HepG2 (cell line): ENCODE data around the gene XPO1. TPM values are rescaled to one million over a fixed set of nuclear protein-coding genes. Genes with fewer than 3 reads are reported as not detected.

Experiments
- ARID4A ChIP-seq: sonication (generic); formaldehyde crosslinking; IDR thresholded peaks from 2 replicates; pipeline ENCODE4 v1.5.0; 2020; ENCODE audit warnings: mild to moderate bottlenecking, missing genetic modification reagents, borderline replicate concordance
- BRCA1 ChIP-seq: sonication (generic); formaldehyde crosslinking; IDR thresholded peaks from 2 replicates; pipeline ENCODE4 v1.4.0; 2020; ENCODE audit warnings: missing genetic modification reagents
- EP300 ChIP-seq, 3 experiments: sonication (generic) in 1 of 3; formaldehyde crosslinking in 1 of 3; IDR thresholded peaks; 2 replicates each; pipeline versions ENCODE4 v1.5.1 to v1.6.1; 2011 to 2020; ENCODE audit warnings: low read depth in 2 of 3, low read length in 2 of 3, borderline replicate concordance in 1 of 3, improper control_type of control experiment in 1 of 3, mild to moderate bottlenecking in 1 of 3, missing genetic modification reagents in 1 of 3, moderate library complexity in 1 of 3
- IRF1 ChIP-seq: sonication (generic); formaldehyde crosslinking; IDR thresholded peaks from 2 replicates; pipeline ENCODE4 v1.4.0; 2020; ENCODE audit warnings: low read depth, mild to moderate bottlenecking, missing genetic modification reagents
- MLXIP ChIP-seq: sonication (generic); formaldehyde crosslinking; IDR thresholded peaks from 2 replicates; pipeline ENCODE4 v1.9.0; 2021; ENCODE audit warnings: missing genetic modification reagents, borderline replicate concordance
- NFE2L1 ChIP-seq: sonication (generic); formaldehyde crosslinking; IDR thresholded peaks from 2 replicates; pipeline ENCODE4 v1.4.0; 2020; ENCODE audit warnings: missing genetic modification reagents, mild to moderate bottlenecking, borderline replicate concordance
- PITX1 ChIP-seq: sonication (generic); formaldehyde crosslinking; IDR thresholded peaks from 2 replicates; pipeline ENCODE4 v1.5.1; 2020; ENCODE audit warnings: mild to moderate bottlenecking, missing genetic modification reagents
- PRPF4 ChIP-seq: fragments of 200-400 bp; formaldehyde crosslinking; IDR thresholded peaks from 2 replicates; pipeline ENCODE4 v1.6.1; 2016; ENCODE audit warnings: low read length, low read depth; ENCODE audit not compliant: poor library complexity, severe bottlenecking
- REXO4 ChIP-seq: sonication (generic); formaldehyde crosslinking; IDR thresholded peaks from 2 replicates; pipeline ENCODE4 v1.8.0; 2022; ENCODE audit warnings: missing genetic modification reagents, mild to moderate bottlenecking, borderline replicate concordance
- THRA ChIP-seq: sonication (generic); formaldehyde crosslinking; IDR thresholded peaks from 2 replicates; pipeline ENCODE4 v1.4.0; 2020; ENCODE audit warnings: missing genetic modification reagents, borderline replicate concordance
- ZBTB38 ChIP-seq: sonication (generic); formaldehyde crosslinking; IDR thresholded peaks from 2 replicates; pipeline ENCODE4 v1.5.1; 2020; ENCODE audit warnings: mild to moderate bottlenecking, missing genetic modification reagents
- ZFP41 ChIP-seq: sonication (generic); formaldehyde crosslinking; IDR thresholded peaks from 2 replicates; pipeline ENCODE4 v1.4.0; 2020; ENCODE audit warnings: mild to moderate bottlenecking, missing genetic modification reagents, borderline replicate concordance
- ZNF292 ChIP-seq: sonication (generic); formaldehyde crosslinking; IDR thresholded peaks from 2 replicates; pipeline ENCODE4 v1.8.1; 2022; ENCODE audit warnings: mild to moderate bottlenecking, low read depth, missing genetic modification reagents, borderline replicate concordance
- ZNF337 ChIP-seq: sonication (generic); formaldehyde crosslinking; IDR thresholded peaks from 2 replicates; pipeline ENCODE4 v1.5.1; 2020; ENCODE audit warnings: missing genetic modification reagents, low read depth, mild to moderate bottlenecking, borderline replicate concordance
- ZNF746 ChIP-seq: sonication (generic); formaldehyde crosslinking; IDR thresholded peaks from 2 replicates; pipeline ENCODE4 v1.8.0; 2022; ENCODE audit warnings: mild to moderate bottlenecking, missing genetic modification reagents
- polyA plus RNA-seq, 8 experiments: library from polyadenylated mRNA; depleted of rRNA in 3 of 8; stranded (reverse) in 7 of 8; unstranded in 1 of 8; fragments of >200 nt; fragmentation: Illumina TruSeq in 4 of 8; extraction: Trizol in 4 of 8; gene quantifications; 2 replicates each; pipeline versions ENCODE4 v1.2.1 to v1.2.3, GENCODE V29; 2011 to 2016; ENCODE audit warnings: low read depth in 4 of 8, missing spikeins in 1 of 8, mixed read lengths in 1 of 8; ENCODE audit not compliant: insufficient read depth in 1 of 8
- total RNA-seq, 5 experiments: library from RNA; depleted of rRNA; stranded (reverse); fragments of >200 nt; fragmentation: Illumina TruSeq; extraction: Trizol; gene quantifications; 2 replicates each; pipeline ENCODE4 v1.2.3, GENCODE V29; 2016; ENCODE audit warnings: low read depth in 1 of 5

Gene XPO1
- total and polyA plus RNA-seq, 2 of the 13 experiments (the other 11 are each of a cell fraction or from before 2014, with no cell fraction given): 67.4 to 212 TPM

- TF ChIP-seq ZNF292 (no peak; the same call in 1 of the 2 replicates), ARID4A (CRISPR knock-in tag) (peak; percentile 89), BRCA1 (0 out of 2 replicates have a peak, but pooled peaks have one; percentile 18), MLXIP (CRISPR knock-in tag) (0 out of 2 replicates have a peak, but pooled peaks have one; percentile 41), IRF1 (no peak), ZNF746 (peak; percentile 99), PITX1 (CRISPR knock-in tag) (peak; percentile 73; the same call in 1 of the 2 replicates), THRA (peak; percentile 14; the same call in 1 of the 2 replicates), EP300 (IDR thresholded peaks at IDR 0.05; ENCODE audit: low read depth in 2 of 2, low read length in 2 of 2) (peak; percentile 25 to 34; a peak in 1 of 4 replicates), EP300 (CRISPR knock-in tag; IDR thresholded peaks at IDR 0.05; ENCODE audit: borderline replicate concordance) (0 out of 2 replicates have a peak, but pooled peaks have one; percentile 22), PRPF4 (peak; percentile 95), ZBTB38 (CRISPR knock-in tag) (peak; percentile 50; the same call in 1 of the 2 replicates), ZFP41 (no peak), REXO4 (CRISPR knock-in tag) (no peak; the same call in 1 of the 2 replicates), ZNF337 (peak; percentile 75; the same call in 1 of the 2 replicates), NFE2L1 (CRISPR knock-in tag) (no peak)
These were observed at the start of gene XPO1 (continued) for GRCh38 chr2:61538200-61538919.
